GM21447 (cell line): ENCODE data around the gene ZCCHC8.
"Not testable (repeated sequence)": the region's sequence is repeated elsewhere in the genome, so short reads cannot be mapped to it uniquely, and the experiment has no call there.

Experiments
- ATAC-seq: cut with Tn5 transposase; IDR thresholded peaks from one replicate; pipeline ENCODE4 v1.9.1; 2021; ENCODE audit not compliant: unreplicated experiment

ZCCHC8 gene

GRCh38 chr12:122513028-122513427 lies 12.3 kb upstream of the ZCCHC8 start:
- ATAC-seq: not testable (repeated sequence)

GRCh38 chr12:122508163-122508562 lies 7.4 kb upstream of the ZCCHC8 start:
- no peak for ATAC-seq

GRCh38 chr12:122506393-122506938 lies 5.7 kb upstream of the ZCCHC8 start:
- no peak for ATAC-seq

- no peak for ATAC-seq
Observed at GRCh38 chr12:122505419-122506051, 4.8 kb upstream of the ZCCHC8 start.

GRCh38 chr12:122503783-122504590 lies 3.3 kb upstream of the ZCCHC8 start:
- ATAC-seq: no peak

GRCh38 chr12:122503147-122503751 lies 2.5 kb upstream of the ZCCHC8 start:
- no peak for ATAC-seq

GRCh38 chr12:122501489-122501989 lies 807 bp upstream of the ZCCHC8 start:
- no peak for ATAC-seq

- ATAC-seq: peak; percentile 18
Observed at GRCh38 chr12:122499991-122500684, 594 bp downstream of the ZCCHC8 start.

- no peak for ATAC-seq
Observed at GRCh38 chr12:122495258-122495657, 5.5 kb downstream of the ZCCHC8 start.

- ATAC-seq: not testable (repeated sequence)
Observed at GRCh38 chr12:122493222-122493621, 7.5 kb downstream of the ZCCHC8 start.

GRCh38 chr12:122491991-122492390 lies 8.7 kb downstream of the ZCCHC8 start:
- ATAC-seq: no peak

- no peak for ATAC-seq
Observed at GRCh38 chr12:122489038-122489437, 11.7 kb downstream of the ZCCHC8 start.

GRCh38 chr12:122487807-122488206 lies 12.9 kb downstream of the ZCCHC8 start:
- not testable (repeated sequence) for ATAC-seq

- no peak for ATAC-seq
Observed at GRCh38 chr12:122486805-122487426, 13.8 kb downstream of the ZCCHC8 start.

- ATAC-seq: not testable (repeated sequence)
Observed at GRCh38 chr12:122486360-122486759, 14.4 kb downstream of the ZCCHC8 start.

GRCh38 chr12:122484385-122484784 lies 16.3 kb downstream of the ZCCHC8 start:
- not testable (repeated sequence) for ATAC-seq

- ATAC-seq: no peak
Observed at GRCh38 chr12:122483969-122484368, 16.8 kb downstream of the ZCCHC8 start.

GRCh38 chr12:122481861-122482260 lies 18.9 kb downstream of the ZCCHC8 start:
- no peak for ATAC-seq

- ATAC-seq: no peak
Observed at GRCh38 chr12:122480753-122481152, 20.0 kb downstream of the ZCCHC8 start.

- no peak for ATAC-seq
Observed at GRCh38 chr12:122474324-122474716, 26.4 kb downstream of the ZCCHC8 start.
